Limb (tissue), 2 donors: ENCODE measurements around the gene FALEC.
"Not testable (repeated sequence)": the region's sequence is repeated elsewhere in the genome, so short reads cannot be mapped to it uniquely, and the experiment has no call there.

Experiments used
- DNase-seq, 2 donors: peaks; one replicate each; pipeline ENCODE4 v3.0.0-alpha.2; 2016; ENCODE audit errors: extremely low spot score in 2 of 2

Gene FALEC

DNA sequence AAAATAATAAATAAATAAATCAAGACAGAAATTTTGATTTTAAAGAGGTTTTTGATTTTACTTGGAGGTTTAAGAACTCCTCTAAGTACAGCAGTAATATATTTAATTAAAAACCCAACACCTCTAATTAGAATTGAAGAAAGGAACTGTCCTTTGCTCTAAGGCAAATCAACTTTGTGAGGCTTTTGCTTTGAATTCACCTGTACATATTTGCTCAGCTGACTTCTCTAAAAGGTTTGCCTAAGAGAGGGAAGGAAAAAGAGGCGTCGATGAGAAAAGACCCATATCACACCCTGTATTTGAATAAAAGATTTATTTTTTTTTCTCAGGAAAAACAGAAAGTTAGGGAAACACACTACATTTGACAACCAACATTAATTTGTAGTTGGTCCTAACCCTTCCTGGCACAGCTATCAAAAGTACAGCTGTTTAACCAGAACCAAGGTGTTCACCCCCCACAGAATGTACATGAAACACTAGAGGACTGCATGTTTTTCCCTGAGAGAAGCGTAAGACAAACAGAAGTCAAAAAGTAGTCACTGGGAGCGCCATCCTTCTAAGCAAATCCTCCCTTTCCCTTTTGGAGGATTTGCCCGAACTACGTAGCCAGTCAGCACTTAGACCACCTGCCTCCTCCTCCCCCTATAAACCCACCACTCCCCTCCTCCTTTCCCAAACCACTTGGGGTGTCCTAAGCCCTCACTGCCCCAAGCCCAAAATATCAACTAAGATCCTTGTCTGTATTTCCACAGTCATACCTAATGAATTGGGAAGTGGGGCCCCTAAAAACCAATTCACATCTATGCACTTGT lies 58.9 kb downstream of the FALEC start:
- peak in 1 of 2 donors; percentile 27 for DNase-seq

DNA sequence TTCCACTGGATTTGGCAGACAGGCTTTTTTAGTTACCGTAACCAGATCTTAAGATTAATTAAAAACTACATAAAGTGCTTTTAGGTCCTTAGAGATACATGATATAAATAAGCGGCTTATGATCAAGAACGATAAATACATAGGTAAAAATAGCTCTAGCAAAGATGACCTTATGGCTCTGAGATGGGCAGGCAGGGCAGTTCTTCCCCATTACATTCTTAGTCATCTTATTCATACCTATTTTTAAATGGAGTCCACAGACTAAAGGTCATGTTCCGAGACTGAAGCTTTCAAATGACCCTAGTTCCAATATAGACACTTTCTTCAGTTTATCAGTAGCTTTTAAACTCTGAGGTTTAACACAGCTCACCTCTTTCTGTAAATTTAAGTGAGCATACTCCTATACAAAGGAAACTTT lies 59.5 kb downstream of the FALEC start:
- DNase-seq = no peak

DNA sequence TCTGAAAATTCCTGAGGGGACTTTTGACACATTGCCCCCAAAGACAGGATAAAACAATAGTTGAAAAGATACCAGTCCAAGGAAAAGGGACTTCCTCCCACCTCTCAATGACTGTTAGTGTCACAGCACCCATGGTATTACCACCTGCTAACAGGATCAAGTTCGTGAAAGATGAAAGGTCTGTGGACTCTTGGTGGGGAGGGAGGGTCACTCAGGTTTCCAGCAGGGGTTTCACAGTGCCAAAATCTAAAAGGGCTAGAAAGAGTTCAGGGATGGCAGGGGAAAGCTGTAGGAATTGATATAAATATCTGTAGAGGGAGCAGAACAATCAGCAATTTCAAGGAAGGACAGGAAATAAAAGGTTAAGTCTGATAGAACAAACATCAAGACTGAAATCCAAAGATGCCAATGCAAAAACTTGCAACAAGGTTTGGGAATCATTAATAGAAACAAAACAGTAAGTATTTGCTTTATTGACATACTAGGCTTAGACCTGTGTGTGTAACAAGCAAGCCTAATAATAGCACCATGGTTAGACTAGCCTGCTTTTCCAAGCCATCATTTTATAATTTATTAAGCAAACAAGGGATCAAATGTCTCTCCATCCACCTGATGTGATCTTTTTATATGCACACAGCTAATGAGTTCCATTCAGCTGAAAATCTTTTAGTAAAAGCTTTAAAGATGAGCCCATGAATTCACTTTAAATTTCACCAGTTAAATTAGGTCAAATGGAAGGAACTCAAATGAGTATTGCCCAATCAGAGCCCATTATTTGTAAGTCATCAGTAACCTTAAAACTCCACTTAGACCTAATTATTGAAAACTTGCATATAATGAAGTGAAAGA lies 60.2 kb downstream of the FALEC start:
- DNase-seq = no peak

DNA sequence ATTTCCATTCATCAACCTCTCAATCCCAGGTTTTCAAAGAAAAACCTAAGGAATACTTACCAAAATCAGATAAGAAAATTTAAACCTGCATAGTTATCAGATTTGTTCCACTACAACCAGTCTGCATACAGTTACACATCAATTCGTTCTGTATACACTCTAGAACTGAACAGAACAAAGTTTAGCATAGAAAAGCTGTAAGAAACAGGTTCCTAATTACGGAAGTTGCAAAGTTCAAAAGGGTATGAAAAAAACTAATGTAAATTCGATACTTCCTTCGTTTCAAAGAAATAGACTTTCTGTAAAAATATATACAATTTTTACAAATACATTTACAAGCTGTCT lies 60.8 kb downstream of the FALEC start:
- no peak for DNase-seq

DNA sequence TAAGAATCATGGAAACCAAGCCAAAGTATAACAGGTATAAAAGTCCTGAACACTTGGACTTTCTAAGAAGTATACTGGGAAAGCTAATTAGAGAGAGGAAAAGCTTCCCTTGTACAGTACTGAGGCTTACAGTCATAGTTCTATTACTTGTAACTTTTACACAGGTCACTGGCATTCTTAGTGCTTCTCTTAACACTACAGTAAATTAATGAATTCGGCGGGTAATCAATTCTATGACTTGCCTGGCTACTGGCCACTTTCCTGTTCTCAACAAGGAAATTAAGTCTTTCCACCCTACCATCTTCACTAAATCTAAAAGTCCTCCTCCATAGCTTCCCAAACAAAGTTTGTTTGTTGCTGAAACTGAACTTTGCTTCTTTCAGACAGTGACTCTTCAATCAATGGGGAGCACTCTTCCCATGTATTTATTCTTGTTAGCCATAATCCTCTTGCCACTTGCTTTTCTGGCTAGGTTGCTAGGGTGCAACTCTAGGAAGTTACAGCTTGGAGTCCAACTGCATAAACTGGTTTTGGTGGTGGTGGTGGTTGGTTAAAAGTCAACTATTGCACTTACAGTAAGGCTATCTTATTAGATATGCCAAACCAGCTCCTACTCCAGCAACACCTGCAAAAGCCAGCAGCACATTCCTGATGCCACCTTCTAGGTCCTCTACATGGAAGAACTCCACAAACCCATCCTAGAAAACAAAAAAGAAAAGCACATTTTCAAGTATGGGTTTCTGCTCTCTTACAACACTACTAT lies 61.4 kb downstream of the FALEC start:
- peak in 1 of 2 donors; percentile 27 for DNase-seq

DNA sequence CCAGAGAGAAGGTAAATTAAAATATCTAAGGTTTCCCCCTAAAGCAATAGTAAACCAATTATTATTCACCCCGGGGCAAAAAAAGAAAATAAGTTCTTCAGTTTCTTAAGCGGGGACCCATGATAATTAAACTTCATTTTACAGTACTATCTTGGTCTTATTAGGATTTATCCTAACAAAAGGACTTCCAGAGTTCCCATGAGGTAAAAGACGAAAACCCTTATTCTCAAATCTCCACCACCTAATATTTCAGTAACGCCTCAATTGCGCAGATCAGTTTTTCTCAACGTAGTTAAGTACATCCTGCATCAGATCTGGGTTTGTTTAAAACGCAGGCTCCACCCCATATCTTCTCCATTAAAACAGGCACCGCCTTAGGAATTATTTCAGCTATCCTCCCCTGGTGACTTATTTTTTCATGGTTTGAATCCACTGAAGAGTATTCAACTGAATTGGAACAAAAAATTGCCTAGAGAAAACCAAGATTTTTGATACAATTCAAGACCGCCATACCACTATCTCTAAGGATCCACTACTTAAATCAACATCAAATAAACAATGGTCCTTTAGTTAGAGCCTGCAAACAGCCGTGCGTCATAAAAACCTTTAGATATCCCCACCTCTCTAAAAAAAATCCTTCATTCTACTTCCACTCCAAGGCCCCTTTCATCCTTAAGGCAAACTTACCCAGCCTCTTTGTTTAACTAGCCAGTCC lies 62.2 kb downstream of the FALEC start:
- no peak for DNase-seq

DNA sequence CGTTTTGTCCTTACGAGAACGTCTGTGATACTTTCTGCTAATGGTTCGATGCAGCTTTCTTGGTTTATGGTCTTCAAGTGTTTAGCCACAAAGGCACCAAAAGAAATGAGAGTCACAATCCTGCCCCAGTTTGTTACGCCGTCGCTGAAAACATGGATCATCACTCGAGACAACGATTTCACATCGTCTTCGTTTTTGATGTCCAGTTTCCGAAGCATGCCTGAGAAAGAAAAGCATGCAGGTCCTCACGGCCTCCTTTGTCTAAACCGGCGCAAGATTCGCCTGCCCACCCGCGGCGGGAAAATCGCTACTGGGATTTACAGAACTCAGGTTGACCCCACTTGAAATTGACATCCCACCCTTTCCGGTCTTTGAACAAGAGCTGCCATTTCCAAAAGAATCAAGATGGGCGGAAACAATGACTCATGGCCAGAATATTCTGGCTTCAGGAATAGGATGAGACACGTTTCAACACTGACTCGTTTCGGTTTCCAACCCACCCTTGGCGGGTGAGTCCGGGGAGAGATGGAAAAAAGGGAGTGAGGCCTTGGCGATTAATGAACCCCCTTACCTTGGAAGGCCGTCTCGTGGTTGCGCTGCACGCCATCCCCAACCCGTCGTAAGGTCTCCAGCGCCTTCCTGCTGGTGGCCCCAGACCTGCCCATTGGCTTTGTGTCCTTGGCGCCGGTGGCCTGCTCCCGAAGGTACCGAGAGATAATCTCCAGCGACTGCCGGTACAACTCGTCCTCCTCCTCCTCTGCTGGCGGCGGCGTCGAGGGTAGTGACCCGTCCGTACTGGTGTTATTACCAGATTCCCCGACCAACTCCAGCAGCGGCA lies 62.9 kb downstream of the FALEC start:
- peak; percentile 70 to 75 for DNase-seq

DNA sequence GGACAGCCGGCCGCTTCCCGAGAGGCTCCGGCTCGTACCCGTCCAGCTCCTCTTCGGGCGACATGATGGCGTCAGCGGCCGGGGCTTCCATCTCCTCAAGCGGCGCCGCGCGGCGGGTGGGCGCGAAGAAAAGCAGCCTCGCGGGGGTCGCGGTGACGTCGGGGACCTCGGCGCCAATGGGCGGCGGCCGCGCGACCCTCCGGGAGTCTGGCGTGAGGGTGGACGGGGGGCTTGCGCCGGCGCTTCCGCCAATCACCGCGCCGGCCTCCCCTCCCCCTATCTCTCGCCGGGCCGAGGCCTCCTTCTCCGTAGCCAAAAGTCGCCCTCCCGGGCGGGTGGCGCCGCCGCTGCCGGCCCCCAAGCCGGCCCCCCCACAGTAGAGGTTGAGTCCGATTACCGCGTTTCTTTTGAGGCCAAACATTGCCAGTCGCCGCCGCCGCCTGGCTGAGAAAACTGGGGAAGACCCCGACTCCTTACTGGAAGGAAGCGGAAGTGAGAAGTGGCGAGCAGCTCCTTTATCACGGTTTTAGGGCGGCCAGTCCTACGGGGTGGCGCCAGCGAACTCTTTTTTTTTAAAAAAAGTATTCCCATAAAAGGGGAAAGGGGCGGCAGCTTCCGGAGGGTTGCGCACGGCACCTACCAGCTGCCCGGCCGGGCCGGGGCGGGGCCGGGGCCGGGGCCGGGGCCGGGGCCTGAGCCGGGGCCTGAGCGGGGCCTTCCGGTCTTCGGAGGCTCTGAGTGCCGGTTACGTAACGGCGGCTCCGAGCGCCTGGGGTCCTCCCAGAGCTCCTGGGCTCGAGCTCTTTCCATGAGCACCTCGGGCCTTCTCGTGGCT lies 63.8 kb downstream of the FALEC start, which contains the start of gene MCL1:
Gene MCL1, minus strand, starts transcription at position 501 of the 835 bp plus-strand sequence. Its CDS starts 80 bp downstream, at position 421.
- DNase-seq = peak; percentile 93 to 98

DNA sequence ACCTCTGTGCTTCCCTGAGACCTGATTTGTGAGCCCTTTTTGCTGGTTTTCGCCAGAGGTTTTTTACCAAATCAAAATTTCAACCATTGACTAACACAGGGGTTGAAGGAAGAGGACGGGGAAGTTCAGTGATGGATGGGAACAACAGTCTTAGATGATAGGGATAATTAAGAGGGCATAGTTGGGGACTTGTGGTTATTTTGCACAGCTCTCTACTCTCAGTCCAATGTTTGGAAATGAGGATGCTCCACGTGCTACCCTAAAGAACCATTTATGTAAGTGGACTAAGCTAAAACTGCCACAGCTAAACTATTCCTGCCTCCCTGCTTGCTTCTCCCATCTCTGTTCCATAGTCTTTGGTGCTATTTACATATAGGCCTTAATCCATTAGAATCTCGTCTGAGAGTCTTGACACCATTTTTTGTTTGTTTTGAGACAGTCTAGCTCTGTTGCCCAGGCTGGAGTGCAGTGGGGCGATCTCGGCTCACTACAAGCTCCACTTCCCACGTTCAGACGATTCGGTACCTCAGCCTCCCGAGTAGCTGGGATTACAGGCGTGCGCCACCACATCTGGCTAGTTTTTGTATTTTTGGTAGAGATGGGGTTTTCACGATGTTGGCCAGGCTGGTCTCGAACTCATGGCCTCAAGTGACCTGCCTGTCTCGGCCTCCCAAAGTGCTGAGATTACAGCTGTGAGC lies 64.5 kb downstream of the FALEC start:
- no peak for DNase-seq

DNA sequence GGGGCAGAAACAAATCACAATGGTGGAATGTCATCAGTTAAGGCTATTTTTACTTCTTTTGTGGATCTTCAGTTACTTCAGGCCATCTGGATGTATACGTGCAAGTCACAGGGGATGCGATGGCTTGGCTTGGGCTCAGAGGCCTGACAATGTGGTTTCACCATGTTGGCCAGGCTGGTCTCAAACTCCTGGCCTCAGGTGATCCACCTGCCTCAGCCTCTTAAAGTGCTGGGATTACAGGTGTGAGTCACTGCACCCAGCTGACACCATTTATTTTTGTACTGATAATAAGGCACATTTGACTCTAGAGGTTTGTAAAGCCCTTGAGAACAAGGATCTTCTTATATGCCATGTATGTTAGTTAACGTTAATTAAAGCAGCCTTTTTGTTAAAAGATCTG lies 65.4 kb downstream of the FALEC start:
- not testable (repeated sequence) for DNase-seq

DNA sequence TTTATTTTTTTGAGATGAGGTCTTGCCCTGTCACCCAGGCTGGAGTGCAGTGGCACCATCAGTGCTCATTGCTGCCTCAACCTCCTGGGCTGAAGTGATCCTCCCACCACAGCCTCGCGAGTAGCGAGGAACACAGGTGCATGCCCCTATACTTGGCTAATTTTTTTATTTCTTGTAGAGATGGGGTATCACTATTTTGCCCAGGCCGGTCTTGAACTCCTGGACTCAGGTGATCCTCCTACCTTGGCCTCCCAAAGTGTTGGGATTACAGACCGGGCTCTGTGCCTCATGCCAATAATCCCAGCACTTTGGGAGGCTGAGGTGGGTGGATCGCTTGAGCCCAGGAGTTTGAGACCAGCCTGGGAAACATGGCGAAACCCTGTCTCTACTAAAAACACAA lies 65.9 kb downstream of the FALEC start:
- not testable (repeated sequence) for DNase-seq

DNA sequence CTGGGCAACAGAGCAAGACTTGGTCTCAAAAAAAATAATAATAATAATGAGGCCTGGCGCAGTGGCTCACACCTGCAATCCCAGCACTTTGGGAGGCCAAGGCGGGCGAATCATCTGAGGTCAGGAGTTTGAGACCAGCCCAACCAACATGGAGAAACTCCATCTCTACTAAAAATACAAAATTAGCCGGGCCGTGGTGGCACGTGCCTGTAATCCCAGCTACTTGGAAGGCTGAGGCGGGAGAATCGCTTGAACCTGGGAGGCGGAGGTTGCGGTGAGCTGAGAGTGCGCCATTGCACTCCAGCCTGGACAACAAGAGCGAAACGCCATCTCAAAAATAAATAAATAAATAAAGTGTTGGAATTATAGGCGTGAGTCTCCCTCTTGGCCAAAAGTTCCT lies 66.4 kb downstream of the FALEC start:
- DNase-seq = not testable (repeated sequence)

DNA sequence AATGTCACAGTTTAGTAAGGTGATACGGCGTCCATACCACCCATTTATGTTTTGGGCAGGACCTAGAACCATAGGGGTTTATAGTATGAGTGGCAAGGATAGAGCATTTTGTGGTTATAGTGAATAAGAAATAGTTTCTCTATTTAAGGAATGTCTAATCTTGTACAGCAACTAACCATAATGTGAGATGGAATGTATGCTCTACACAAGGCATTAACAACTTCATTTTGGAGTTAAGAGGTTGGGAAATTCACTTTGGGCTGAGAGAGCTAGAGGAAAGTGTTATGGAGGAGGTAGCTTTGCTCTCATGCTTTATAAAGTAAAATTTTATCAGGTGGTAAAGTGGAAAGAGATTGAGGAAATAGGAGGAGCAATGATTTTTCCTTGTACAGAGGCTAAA lies 66.8 kb downstream of the FALEC start:
- no peak for DNase-seq
